ENCODE measurements around the gene MTERF4.

DNA sequence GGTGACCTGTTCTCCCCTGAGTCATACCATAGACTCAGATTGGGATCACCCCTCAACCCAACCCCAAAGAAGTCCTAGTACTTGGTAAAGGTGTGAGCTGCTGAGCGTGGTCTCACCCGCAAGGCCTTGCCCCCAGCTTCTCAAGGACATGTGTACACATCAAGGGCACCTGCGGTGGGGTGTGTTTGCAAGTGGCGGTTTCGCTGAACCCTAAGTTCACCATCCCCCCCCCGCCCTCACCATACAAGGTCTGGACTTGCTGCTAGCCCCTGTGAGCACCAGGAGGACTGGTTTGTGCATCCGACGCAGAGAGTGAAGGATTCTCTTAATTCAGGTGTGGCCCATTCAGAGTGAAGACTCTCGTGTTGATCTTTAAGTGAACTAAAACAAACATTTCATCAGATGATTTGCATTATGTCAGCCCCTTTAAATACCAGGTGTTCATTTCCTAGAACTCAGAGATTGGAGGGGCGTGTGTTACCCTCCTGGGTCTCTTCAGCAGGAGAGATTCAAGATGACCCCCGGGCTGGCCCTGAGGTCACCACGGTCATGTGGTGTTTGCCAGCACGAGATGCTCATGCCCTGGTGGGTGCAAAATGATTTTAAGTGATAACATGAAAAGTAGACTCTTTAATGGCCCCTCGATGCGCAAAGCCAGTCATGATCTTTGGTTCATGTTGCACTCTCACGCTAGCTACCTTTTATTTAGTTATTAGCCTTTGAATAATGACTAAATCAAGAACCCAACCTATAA lies 27.8 kb downstream of the MTERF4 start:
- no peak for TF ChIP-seq POLR2AphosphoS5 (IDR thresholded peaks at IDR 0.05; ENCODE audit: low read length)
- TF ChIP-seq, protein P1, sequence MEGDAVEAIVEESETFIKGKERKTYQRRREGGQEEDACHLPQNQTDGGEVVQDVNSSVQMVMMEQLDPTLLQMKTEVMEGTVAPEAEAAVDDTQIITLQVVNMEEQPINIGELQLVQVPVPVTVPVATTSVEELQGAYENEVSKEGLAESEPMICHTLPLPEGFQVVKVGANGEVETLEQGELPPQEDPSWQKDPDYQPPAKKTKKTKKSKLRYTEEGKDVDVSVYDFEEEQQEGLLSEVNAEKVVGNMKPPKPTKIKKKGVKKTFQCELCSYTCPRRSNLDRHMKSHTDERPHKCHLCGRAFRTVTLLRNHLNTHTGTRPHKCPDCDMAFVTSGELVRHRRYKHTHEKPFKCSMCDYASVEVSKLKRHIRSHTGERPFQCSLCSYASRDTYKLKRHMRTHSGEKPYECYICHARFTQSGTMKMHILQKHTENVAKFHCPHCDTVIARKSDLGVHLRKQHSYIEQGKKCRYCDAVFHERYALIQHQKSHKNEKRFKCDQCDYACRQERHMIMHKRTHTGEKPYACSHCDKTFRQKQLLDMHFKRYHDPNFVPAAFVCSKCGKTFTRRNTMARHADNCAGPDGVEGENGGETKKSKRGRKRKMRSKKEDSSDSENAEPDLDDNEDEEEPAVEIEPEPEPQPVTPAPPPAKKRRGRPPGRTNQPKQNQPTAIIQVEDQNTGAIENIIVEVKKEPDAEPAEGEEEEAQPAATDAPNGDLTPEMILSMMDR (IDR thresholded peaks at IDR 0.05 in 2 of 3, conservative IDR thresholded peaks at IDR 0.05 in 1 of 3; ENCODE audit: control insufficient read depth in 2 of 3, extremely low read depth in 1 of 3, insufficient read depth in 1 of 3, low read depth in 3 of 3, low read length in 3 of 3), result no peak
